Skeletal muscle cell (primary cell): ENCODE data around the gene MACROH2A1.
"Not testable (repeated sequence)": the region's sequence is repeated elsewhere in the genome, so short reads cannot be mapped to it uniquely, and the experiment has no call there.

Experiments used
- DNase-seq: peaks from one replicate; pipeline ENCODE4 v3.0.0-alpha.2; 2010; ENCODE audit warnings: low read depth
- H3K4me3 ChIP-seq: 2 replicates; pipeline ENCODE4 v1.5.1; 2011; ENCODE audit warnings: low read depth, mild to moderate bottlenecking, control low read depth, low read length, moderate library complexity

Gene MACROH2A1

GRCh38 chr5:135383803-135384495 lies 15.1 kb downstream of the MACROH2A1 start:
- H3K4me3 ChIP-seq = no peak overlapping the region
- DNase-seq = no peak

- no peak for DNase-seq
- no peak overlapping the region for H3K4me3 ChIP-seq
Observed at GRCh38 chr5:135382981-135383380, 16.1 kb downstream of the MACROH2A1 start.

- DNase-seq = no peak
Observed at GRCh38 chr5:135382106-135382790, 16.8 kb downstream of the MACROH2A1 start.

GRCh38 chr5:135379046-135379654 lies 19.9 kb downstream of the MACROH2A1 start:
- no peak overlapping the region for H3K4me3 ChIP-seq

More at GRCh38 chr5:135382106-135382790, 16.8 kb downstream of the MACROH2A1 start:
- no peak overlapping the region for H3K4me3 ChIP-seq

GRCh38 chr5:135377751-135378680 lies 21.0 kb downstream of the MACROH2A1 start:
- no peak overlapping the region for H3K4me3 ChIP-seq
- no peak for DNase-seq

More at GRCh38 chr5:135379046-135379654, 19.9 kb downstream of the MACROH2A1 start:
- no peak for DNase-seq

GRCh38 chr5:135376961-135377624 lies 21.9 kb downstream of the MACROH2A1 start:
- H3K4me3 ChIP-seq = no peak overlapping the region
- DNase-seq = no peak

- no peak for DNase-seq
- H3K4me3 ChIP-seq = no peak overlapping the region
Observed at GRCh38 chr5:135375040-135375793, 23.8 kb downstream of the MACROH2A1 start.

GRCh38 chr5:135373736-135374515 lies 25.1 kb downstream of the MACROH2A1 start:
- no peak overlapping the region for H3K4me3 ChIP-seq
- no peak for DNase-seq

- no peak overlapping the region for H3K4me3 ChIP-seq
- no peak for DNase-seq
Observed at GRCh38 chr5:135372654-135373381, 26.2 kb downstream of the MACROH2A1 start.

- H3K4me3 ChIP-seq = no peak overlapping the region
- no peak for DNase-seq
Observed at GRCh38 chr5:135371622-135372232, 27.3 kb downstream of the MACROH2A1 start.

- no peak for DNase-seq
- H3K4me3 ChIP-seq = no peak overlapping the region
Observed at GRCh38 chr5:135369952-135370351, 29.1 kb downstream of the MACROH2A1 start.

- H3K4me3 ChIP-seq = no peak overlapping the region
- DNase-seq = no peak
Observed at GRCh38 chr5:135367554-135367953, 31.5 kb downstream of the MACROH2A1 start.

- no peak for DNase-seq
- H3K4me3 ChIP-seq = no peak overlapping the region
Observed at GRCh38 chr5:135367076-135367475, 32.0 kb downstream of the MACROH2A1 start.

- DNase-seq = no peak
- no peak overlapping the region for H3K4me3 ChIP-seq
Observed at GRCh38 chr5:135365281-135365680, 33.8 kb downstream of the MACROH2A1 start.

GRCh38 chr5:135364421-135365262 lies 34.4 kb downstream of the MACROH2A1 start:
- no peak for DNase-seq
- H3K4me3 ChIP-seq = no peak overlapping the region

- not testable (repeated sequence) for DNase-seq, H3K4me3 ChIP-seq
Observed at GRCh38 chr5:135363342-135363741, 35.7 kb downstream of the MACROH2A1 start.
